HTERT RPE-1 (cell line): ENCODE data around the gene OR1D2.
"Not testable (repeated sequence)": the region's sequence is repeated elsewhere in the genome, so short reads cannot be mapped to it uniquely, and the experiment has no call there.

Experiments
- in situ Hi-C: fragments of 300-500 bp; cut with MboI; formaldehyde crosslinking; loops from 4 replicates; pipeline ENCODE4 v1.14.3; 2020; ENCODE audit warnings: low sequenced_read_pairs

The OR1D2 gene

GRCh38 chr17:3104322-3104721 is at the start of gene OR1D2:
Gene OR1D2, minus strand, starts transcription at chr17:3104422. Its CDS starts 11,426 bp downstream, at chr17:3092996.
- in situ Hi-C loops, result no loop called here

GRCh38 chr17:3137494-3137893 is 33.3 kb upstream of the OR1D2 start:
- in situ Hi-C loops, result not testable (repeated sequence)

- in situ Hi-C loops, result no loop called here
These were observed 23.2 kb upstream of the OR1D2 start, which contains the start of gene OR1G1 for GRCh38 chr17:3127451-3127850. Gene OR1G1, minus strand, starts transcription at chr17:3127551. Its CDS starts 0 bp downstream, at chr17:3127551.

- in situ Hi-C loops, result not testable (repeated sequence)
These were observed 30.4 kb downstream of the OR1D2 start for GRCh38 chr17:3073850-3074249.

GRCh38 chr17:3065192-3065591 is 39.0 kb downstream of the OR1D2 start:
- in situ Hi-C loops, result not testable (repeated sequence)

- in situ Hi-C loops, result not testable (repeated sequence)
These were observed 40.7 kb downstream of the OR1D2 start, which contains the start of gene OR1D5 for GRCh38 chr17:3063507-3063906. Gene OR1D5, minus strand, starts transcription at chr17:3063607. Its CDS starts 0 bp downstream, at chr17:3063607.

- in situ Hi-C loops, result not testable (repeated sequence)
These were observed 41.3 kb downstream of the OR1D2 start for GRCh38 chr17:3062824-3063377.

- in situ Hi-C loops, result not testable (repeated sequence)
These were observed 49.4 kb downstream of the OR1D2 start for GRCh38 chr17:3054868-3055267.

GRCh38 chr17:3049705-3050295 is 54.4 kb downstream of the OR1D2 start:
- in situ Hi-C loops, result no loop called here

- in situ Hi-C loops, result no loop called here
These were observed 55.3 kb downstream of the OR1D2 start for GRCh38 chr17:3048727-3049471.

GRCh38 chr17:3046753-3047152 is 57.5 kb downstream of the OR1D2 start:
- in situ Hi-C loops, result no loop called here

- in situ Hi-C loops, result no loop called here
These were observed 60.4 kb downstream of the OR1D2 start for GRCh38 chr17:3043737-3044365.

GRCh38 chr17:3040882-3041281 is 63.3 kb downstream of the OR1D2 start:
- in situ Hi-C loops, result no loop called here

- in situ Hi-C loops, result no loop called here
These were observed 64.5 kb downstream of the OR1D2 start for GRCh38 chr17:3039736-3040135.

- in situ Hi-C loops, result no loop called here
These were observed 65.3 kb downstream of the OR1D2 start for GRCh38 chr17:3038941-3039340.
